HepG2 (cell line): ENCODE data around the gene DHX36. TPM values are rescaled to one million over a fixed set of nuclear protein-coding genes. Genes with fewer than 3 reads are reported as not detected.

ENCODE experiments used
- ERF ChIP-seq: IDR thresholded peaks from 2 replicates; pipeline ENCODE4 v1.6.1; 2018; ENCODE audit warnings: missing biosample characterization, missing genetic modification reagents
- GABPA ChIP-seq, 2 experiments: IDR thresholded peaks; 2 replicates each; pipeline ENCODE4 v1.6.1; 2011 to 2016; ENCODE audit warnings: low read depth in 2 of 2, low read length in 1 of 2, missing biosample characterization in 1 of 2, missing genetic modification characterization in 1 of 2
- PHF20 ChIP-seq: sonication (generic); formaldehyde crosslinking; IDR thresholded peaks from 2 replicates; pipeline ENCODE4 v1.5.0; 2020; ENCODE audit warnings: mild to moderate bottlenecking, missing genetic modification reagents
- RBFOX2 ChIP-seq: fragments of 200-400 bp; formaldehyde crosslinking; IDR thresholded peaks from 2 replicates; pipeline ENCODE4 v1.6.1; 2017; ENCODE audit warnings: low read depth, mild to moderate bottlenecking, low read length
- STAG1 ChIP-seq: sonication (generic); formaldehyde crosslinking; IDR thresholded peaks from 2 replicates; pipeline ENCODE4 v1.4.0; 2020; ENCODE audit warnings: missing genetic modification reagents
- ZFX ChIP-seq: sonication (generic); formaldehyde crosslinking; IDR thresholded peaks from 2 replicates; pipeline ENCODE4 v1.4.0; 2020; ENCODE audit warnings: mild to moderate bottlenecking, low read depth, missing genetic modification reagents, moderate library complexity
- ZNF225 ChIP-seq: sonication (generic); formaldehyde crosslinking; IDR thresholded peaks from 2 replicates; pipeline ENCODE4 v1.4.0; 2020; ENCODE audit warnings: mild to moderate bottlenecking, missing genetic modification reagents
- ZNF281 ChIP-seq: sonication (generic); formaldehyde crosslinking; IDR thresholded peaks from 2 replicates; pipeline ENCODE4 v1.4.0; 2020; ENCODE audit warnings: missing genetic modification reagents, borderline replicate concordance
- ZNF549 ChIP-seq: sonication (generic); formaldehyde crosslinking; IDR thresholded peaks from 2 replicates; pipeline ENCODE4 v1.5.0; 2020; ENCODE audit warnings: missing genetic modification reagents
- ZNF598 ChIP-seq: sonication (generic); formaldehyde crosslinking; IDR thresholded peaks from 2 replicates; pipeline ENCODE4 v1.5.1; 2020; ENCODE audit warnings: mild to moderate bottlenecking, missing genetic modification reagents, borderline replicate concordance
- ZNF629 ChIP-seq: sonication (generic); formaldehyde crosslinking; conservative IDR thresholded peaks from 2 replicates; pipeline ENCODE4 v1.5.0; 2020; ENCODE audit warnings: missing genetic modification reagents
- ZNF761 ChIP-seq: sonication (generic); formaldehyde crosslinking; conservative IDR thresholded peaks from 2 replicates; pipeline ENCODE4 v1.4.0; 2020; ENCODE audit warnings: mild to moderate bottlenecking, missing genetic modification reagents
- ZNF891 ChIP-seq: sonication (generic); formaldehyde crosslinking; IDR thresholded peaks from 2 replicates; pipeline ENCODE4 v1.5.0; 2020; ENCODE audit warnings: mild to moderate bottlenecking, missing genetic modification reagents
- polyA plus RNA-seq, 8 experiments: library from polyadenylated mRNA; depleted of rRNA in 3 of 8; stranded (reverse) in 7 of 8; unstranded in 1 of 8; fragments of >200 nt; fragmentation: Illumina TruSeq in 4 of 8; extraction: Trizol in 4 of 8; gene quantifications; 2 replicates each; pipeline versions ENCODE4 v1.2.1 to v1.2.3, GENCODE V29; 2011 to 2016; ENCODE audit warnings: low read depth in 4 of 8, missing spikeins in 1 of 8, mixed read lengths in 1 of 8; ENCODE audit not compliant: insufficient read depth in 1 of 8
- total RNA-seq, 5 experiments: library from RNA; depleted of rRNA; stranded (reverse); fragments of >200 nt; fragmentation: Illumina TruSeq; extraction: Trizol; gene quantifications; 2 replicates each; pipeline ENCODE4 v1.2.3, GENCODE V29; 2016; ENCODE audit warnings: low read depth in 1 of 5
- TF ChIP-seq, protein P1 (sequence below): sonication (generic); formaldehyde crosslinking; conservative IDR thresholded peaks from 2 replicates; pipeline ENCODE4 v1.8.0; 2022; ENCODE audit warnings: mild to moderate bottlenecking, moderate library complexity, missing genetic modification reagents
- TF ChIP-seq, protein P2 (sequence below): sonication (generic); formaldehyde crosslinking; IDR thresholded peaks from 2 replicates; pipeline ENCODE4 v1.4.0; 2020; ENCODE audit warnings: mild to moderate bottlenecking, missing genetic modification reagents
- TF ChIP-seq, protein P3 (sequence below): sonication (generic); formaldehyde crosslinking; IDR thresholded peaks from 2 replicates; pipeline ENCODE4 v1.8.0; 2022; ENCODE audit warnings: missing genetic modification reagents, mild to moderate bottlenecking, inconsistent platforms, borderline replicate concordance

DHX36 gene
- total and polyA plus RNA-seq, 2 of the 13 experiments (the other 11 are each of a cell fraction or from before 2014, with no cell fraction given) = 30.3 to 44.2 TPM

DNA sequence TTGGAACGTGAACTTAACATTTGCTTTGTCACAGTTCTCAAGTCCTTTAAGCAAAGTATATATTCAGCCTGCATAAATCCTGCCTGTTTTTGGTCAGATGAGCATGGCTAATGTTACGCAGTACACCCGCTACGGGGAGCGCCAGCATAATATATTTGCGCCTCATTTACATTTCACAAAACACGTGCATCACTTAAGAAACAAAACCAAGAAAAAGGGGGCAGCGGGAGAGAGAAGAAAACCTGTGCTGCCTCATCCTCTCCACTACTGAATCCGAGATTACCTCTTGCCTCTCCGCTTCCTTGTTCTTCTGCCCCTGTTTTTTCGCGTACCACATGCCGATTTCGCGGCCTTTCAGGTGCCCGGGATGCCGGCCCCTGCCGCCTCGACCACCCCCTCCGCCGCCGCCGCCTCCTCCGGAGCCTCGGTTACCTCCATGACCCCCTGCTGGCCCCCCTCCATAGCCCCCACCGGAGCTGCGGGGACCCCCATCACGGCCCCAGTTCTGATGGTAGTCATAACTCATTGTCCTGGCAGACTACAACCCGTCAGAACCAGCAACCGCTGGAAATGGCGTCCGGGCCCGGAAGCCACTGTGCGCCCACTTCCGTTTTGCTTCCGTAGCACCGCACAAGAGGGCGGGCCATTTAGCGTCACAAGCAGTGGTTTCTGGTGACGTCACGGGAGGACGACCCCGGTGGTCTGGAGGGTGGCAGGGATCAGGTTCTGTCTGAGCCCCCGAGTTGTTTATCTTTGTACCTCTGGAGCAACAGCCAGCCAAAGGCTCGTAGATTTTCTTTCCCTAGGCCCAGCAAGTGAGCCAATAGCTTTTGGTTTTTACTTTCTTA lies at the start of gene DHX36 (continued):
- TF ChIP-seq ZNF281 (CRISPR knock-in tag) = no peak
- TF ChIP-seq ZNF761 (CRISPR knock-in tag) = peak; percentile 81; the same call in 1 of the 2 replicates
- TF ChIP-seq, protein P1, sequence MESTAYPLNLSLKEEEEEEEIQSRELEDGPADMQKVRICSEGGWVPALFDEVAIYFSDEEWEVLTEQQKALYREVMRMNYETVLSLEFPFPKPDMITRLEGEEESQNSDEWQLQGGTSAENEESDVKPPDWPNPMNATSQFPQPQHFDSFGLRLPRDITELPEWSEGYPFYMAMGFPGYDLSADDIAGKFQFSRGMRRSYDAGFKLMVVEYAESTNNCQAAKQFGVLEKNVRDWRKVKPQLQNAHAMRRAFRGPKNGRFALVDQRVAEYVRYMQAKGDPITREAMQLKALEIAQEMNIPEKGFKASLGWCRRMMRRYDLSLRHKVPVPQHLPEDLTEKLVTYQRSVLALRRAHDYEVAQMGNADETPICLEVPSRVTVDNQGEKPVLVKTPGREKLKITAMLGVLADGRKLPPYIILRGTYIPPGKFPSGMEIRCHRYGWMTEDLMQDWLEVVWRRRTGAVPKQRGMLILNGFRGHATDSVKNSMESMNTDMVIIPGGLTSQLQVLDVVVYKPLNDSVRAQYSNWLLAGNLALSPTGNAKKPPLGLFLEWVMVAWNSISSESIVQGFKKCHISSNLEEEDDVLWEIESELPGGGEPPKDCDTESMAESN (CRISPR knock-in tag) = peak; percentile 53; the same call in 1 of the 2 replicates
- TF ChIP-seq, protein P2, sequence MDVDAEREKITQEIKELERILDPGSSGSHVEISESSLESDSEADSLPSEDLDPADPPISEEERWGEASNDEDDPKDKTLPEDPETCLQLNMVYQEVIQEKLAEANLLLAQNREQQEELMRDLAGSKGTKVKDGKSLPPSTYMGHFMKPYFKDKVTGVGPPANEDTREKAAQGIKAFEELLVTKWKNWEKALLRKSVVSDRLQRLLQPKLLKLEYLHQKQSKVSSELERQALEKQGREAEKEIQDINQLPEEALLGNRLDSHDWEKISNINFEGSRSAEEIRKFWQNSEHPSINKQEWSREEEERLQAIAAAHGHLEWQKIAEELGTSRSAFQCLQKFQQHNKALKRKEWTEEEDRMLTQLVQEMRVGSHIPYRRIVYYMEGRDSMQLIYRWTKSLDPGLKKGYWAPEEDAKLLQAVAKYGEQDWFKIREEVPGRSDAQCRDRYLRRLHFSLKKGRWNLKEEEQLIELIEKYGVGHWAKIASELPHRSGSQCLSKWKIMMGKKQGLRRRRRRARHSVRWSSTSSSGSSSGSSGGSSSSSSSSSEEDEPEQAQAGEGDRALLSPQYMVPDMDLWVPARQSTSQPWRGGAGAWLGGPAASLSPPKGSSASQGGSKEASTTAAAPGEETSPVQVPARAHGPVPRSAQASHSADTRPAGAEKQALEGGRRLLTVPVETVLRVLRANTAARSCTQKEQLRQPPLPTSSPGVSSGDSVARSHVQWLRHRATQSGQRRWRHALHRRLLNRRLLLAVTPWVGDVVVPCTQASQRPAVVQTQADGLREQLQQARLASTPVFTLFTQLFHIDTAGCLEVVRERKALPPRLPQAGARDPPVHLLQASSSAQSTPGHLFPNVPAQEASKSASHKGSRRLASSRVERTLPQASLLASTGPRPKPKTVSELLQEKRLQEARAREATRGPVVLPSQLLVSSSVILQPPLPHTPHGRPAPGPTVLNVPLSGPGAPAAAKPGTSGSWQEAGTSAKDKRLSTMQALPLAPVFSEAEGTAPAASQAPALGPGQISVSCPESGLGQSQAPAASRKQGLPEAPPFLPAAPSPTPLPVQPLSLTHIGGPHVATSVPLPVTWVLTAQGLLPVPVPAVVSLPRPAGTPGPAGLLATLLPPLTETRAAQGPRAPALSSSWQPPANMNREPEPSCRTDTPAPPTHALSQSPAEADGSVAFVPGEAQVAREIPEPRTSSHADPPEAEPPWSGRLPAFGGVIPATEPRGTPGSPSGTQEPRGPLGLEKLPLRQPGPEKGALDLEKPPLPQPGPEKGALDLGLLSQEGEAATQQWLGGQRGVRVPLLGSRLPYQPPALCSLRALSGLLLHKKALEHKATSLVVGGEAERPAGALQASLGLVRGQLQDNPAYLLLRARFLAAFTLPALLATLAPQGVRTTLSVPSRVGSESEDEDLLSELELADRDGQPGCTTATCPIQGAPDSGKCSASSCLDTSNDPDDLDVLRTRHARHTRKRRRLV (CRISPR knock-in tag) = peak; percentile 68; the same call in 1 of the 2 replicates
- no peak for TF ChIP-seq ZNF629 (CRISPR knock-in tag)
- peak; percentile 37; the same call in 1 of the 2 replicates for TF ChIP-seq ZNF891 (CRISPR knock-in tag)
- TF ChIP-seq ZFX (CRISPR knock-in tag) = peak; percentile 81
- TF ChIP-seq GABPA (IDR thresholded peaks at IDR 0.05; ENCODE audit: low read depth, low read length) = peak; percentile 94
- TF ChIP-seq GABPA (CRISPR knock-in tag; IDR thresholded peaks at IDR 0.05; ENCODE audit: low read depth) = peak; percentile 98
- TF ChIP-seq ERF (CRISPR knock-in tag) = peak; percentile 33; the same call in 1 of the 2 replicates
- TF ChIP-seq, protein P3, sequence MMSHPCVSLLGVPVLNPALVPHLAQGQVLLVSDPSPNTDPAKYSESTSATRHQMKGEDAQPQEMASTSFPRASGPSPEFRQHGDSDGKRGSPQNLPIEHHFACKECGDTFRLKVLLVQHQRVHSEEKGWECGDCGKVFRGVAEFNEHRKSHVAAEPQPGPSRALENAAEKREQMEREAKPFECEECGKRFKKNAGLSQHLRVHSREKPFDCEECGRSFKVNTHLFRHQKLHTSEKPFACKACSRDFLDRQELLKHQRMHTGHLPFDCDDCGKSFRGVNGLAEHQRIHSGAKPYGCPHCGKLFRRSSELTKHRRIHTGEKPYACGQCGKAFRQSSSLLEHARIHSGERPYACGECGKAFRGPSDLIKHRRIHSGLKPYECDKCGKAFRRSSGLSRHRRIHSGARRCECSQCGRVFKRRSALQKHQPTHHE = no peak; the same call in 1 of the 2 replicates
- TF ChIP-seq RBFOX2 = peak; percentile 80
- no peak for TF ChIP-seq STAG1
- peak; percentile 86 for TF ChIP-seq PHF20 (CRISPR knock-in tag)
- TF ChIP-seq ZNF549 (CRISPR knock-in tag) = no peak
- peak; percentile 67; the same call in 1 of the 2 replicates for TF ChIP-seq ZNF225
- peak; percentile 36; the same call in 1 of the 2 replicates for TF ChIP-seq ZNF598
